ENCODE measurements around the gene AHSA1.

AHSA1 gene

DNA sequence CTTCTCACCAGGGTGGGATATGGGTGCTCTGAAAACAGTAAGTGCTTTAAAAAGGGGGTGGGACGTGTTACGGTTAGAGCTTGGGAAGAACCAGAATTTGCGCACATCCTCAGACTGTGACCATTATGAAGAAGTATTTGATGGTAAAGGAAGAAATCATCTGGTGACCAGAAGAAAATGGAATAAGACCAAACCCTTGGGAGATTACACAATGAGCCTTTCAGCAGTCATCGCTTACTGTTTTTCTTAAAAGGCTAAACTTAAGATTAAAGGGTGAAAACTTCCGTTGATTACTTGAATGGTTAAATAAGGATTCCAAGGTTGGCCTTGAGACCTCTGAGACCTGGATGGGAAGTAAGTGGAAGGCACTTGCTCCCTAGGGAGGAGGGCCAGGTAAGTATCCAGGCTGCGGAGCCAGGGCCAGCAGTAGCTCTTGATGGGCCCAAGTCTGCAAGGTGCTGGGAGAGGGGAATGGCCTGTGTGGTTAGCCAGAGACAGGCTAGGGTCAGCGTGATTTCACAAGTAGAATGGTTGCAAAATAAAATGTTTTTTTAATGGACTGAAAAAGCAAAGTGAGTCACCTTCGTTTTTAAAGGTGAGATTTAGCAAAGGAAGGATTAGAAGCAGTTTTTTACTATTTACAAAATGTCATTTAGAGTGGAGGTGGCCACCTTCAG lies 53.7 kb downstream of the AHSA1 start:
- DNase-seq = no peak

DNA sequence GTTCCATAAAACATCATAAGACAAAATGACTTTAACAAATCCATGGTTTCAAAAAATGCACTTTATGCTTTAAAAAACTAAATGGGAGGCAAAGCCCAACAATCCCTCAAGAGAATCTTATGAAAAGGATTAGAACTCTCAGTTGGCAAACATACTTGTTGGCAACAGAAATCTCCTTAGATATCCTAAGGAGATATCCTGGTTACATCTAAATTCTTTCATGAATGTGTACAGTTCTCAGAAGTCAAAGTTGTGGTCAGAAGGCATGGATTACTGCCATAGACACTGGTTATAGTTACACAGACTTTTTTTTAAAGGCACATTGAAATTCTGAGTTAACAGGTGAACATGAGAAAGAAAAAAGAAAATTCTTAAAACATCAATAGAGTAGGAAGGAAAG lies 58.2 kb downstream of the AHSA1 start:
- DNase-seq = no peak

Data from cerebellar nuclear complex (tissue), 1 donor.